Spinal cord (tissue), 10 donors: Measurements from ENCODE around the gene FUBP1. TPM values are rescaled to one million over a fixed set of nuclear protein-coding genes. Genes with fewer than 3 reads are reported as not detected.

Experiments used
- DNase-seq, 6 donors: peaks; one replicate each; pipeline versions ENCODE4 v3.0.0 to v3.0.0-alpha.2; 2013 to 2015; ENCODE audit warnings: low spot score in 6 of 6, low read depth in 4 of 6
- H3K27ac ChIP-seq: one replicate; pipeline ENCODE4 v1.5.1; 2013; ENCODE audit warnings: low read depth, low read length, control low read depth
- H3K27me3 ChIP-seq: one replicate; pipeline ENCODE4 v1.6.1; 2013; ENCODE audit warnings: low read length; ENCODE audit not compliant: control insufficient read depth, insufficient read depth
- H3K36me3 ChIP-seq: one replicate; pipeline ENCODE4 v1.6.1; 2013; ENCODE audit warnings: low read length; ENCODE audit not compliant: control insufficient read depth, insufficient read depth
- H3K4me1 ChIP-seq: one replicate; pipeline ENCODE4 v1.6.1; 2013; ENCODE audit warnings: low read length; ENCODE audit not compliant: control insufficient read depth, insufficient read depth
- H3K4me3 ChIP-seq: one replicate; pipeline ENCODE4 v1.5.1; 2013; ENCODE audit warnings: low read depth, low read length, control low read depth
- H3K9me3 ChIP-seq: one replicate; pipeline ENCODE4 v1.6.1; 2013; ENCODE audit warnings: low read length; ENCODE audit not compliant: control insufficient read depth, insufficient read depth
- WGBS: methylation state at CpG from one replicate; pipeline ENCODE4 v1.1.5; 2013; ENCODE audit warnings: missing lambda C conversion rate; ENCODE audit not compliant: insufficient coverage; 5-methylcytosine and 5-hydroxymethylcytosine counted together
- polyA plus RNA-seq, 2 donors: library from polyadenylated mRNA; unstranded; fragments of 120-200 nt; gene quantifications; one replicate each; pipeline ENCODE4 v1.2.1, GENCODE V29; 2013; ENCODE audit not compliant: insufficient read length in 2 of 2
- total RNA-seq, 2 donors: library from RNA; depleted of rRNA in 1 of 2; stranded (reverse); fragments of 120-200 nt in 1 of 2; fragments of >200 nt in 1 of 2; gene quantifications; one replicate each; pipeline versions ENCODE4 v1.2.3 to v1.2.4, GENCODE V29; 2013 to 2014
- donor health status: healthy.

FUBP1 gene
- total and polyA plus RNA-seq, 4 donors: 163 to 246 (median 210) TPM

DNA sequence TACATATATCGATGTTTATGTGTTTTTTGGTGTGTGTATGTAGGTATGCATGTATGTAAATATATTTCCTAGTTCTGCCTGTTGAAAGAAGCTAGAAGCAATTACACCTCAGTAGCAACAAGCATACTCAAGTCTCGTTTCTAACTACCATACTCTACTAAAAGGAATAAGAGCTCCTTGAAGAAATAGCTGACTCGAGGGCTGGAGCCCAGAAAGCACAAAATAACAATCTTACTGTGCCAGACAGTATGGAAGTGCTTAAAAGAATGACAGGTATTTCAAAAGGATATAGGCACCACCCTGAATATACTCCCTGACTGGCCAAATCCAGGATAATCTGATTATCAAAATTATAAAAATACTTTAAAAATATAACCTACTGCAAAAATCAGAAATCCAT lies 23.2 kb downstream of the FUBP1 start:
- Histone ChIP-seq H3K4me1 (no peaks in the 10 kb centered on the region), H3K27ac (no peak overlapping the region), H3K36me3 (peaks cover 30% of the 10 kb centered on the region), H3K4me3 (no peak overlapping the region), H3K9me3 (no peaks in the 10 kb centered on the region), H3K27me3 (no peaks in the 10 kb centered on the region)
- no peak for DNase-seq
- no CpG with 5 or more reads among the region's 3 CpGs for WGBS

DNA sequence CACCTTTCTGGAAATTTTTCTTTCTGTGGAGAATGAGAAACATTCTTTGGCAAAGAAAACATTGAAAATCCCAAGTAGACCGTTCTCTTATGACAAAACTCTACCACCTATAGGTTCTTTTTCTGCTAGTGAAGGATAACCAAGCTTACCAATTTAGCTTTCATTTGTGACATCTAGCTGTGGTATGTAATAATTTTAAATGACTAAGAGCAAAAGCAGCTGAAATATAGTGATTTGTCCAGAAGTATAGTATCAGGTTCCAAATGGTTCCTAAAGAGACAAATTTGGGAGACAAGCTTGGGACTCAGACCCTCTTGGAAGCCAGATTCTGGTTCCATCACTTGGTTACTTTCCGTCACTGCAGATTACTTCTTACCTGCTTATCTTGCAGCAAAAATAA lies 24.4 kb downstream of the FUBP1 start:
- H3K36me3 ChIP-seq: peaks cover 27% of the 10 kb centered on the region
- no peaks in the 10 kb centered on the region for H3K27me3 ChIP-seq
- H3K9me3 ChIP-seq: no peaks in the 10 kb centered on the region
- no peak for DNase-seq
- H3K27ac ChIP-seq: no peak overlapping the region
- WGBS: no CpG with 5 or more reads among the region's 2 CpGs
- H3K4me1 ChIP-seq: no peaks in the 10 kb centered on the region
- H3K4me3 ChIP-seq: no peak overlapping the region

DNA sequence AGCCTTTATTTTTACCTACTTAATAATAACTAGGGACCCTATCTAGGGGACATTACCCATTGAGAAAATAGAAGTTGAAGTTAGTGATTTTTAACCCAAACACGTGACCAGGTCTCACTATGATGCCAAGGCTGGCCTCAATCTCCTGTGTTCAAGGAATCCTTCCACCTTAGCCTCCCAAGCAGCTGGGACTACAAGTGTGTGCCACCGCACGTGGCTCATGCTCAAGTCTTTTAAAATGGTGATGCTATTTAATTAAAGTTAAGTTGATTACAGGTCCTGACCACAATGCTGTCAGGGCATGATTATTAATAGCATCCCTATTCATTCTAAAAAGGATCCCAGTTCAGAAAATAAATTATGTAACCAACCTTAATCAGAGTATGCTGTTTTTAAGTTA lies 25.0 kb downstream of the FUBP1 start:
- Histone ChIP-seq H3K4me3 (no peak overlapping the region), H3K36me3 (peaks cover 25% of the 10 kb centered on the region), H3K27ac (no peak overlapping the region), H3K4me1 (no peaks in the 10 kb centered on the region), H3K27me3 (no peaks in the 10 kb centered on the region), H3K9me3 (no peaks in the 10 kb centered on the region)
- DNase-seq: no peak
- WGBS: no CpG with 5 or more reads among the region's 3 CpGs

DNA sequence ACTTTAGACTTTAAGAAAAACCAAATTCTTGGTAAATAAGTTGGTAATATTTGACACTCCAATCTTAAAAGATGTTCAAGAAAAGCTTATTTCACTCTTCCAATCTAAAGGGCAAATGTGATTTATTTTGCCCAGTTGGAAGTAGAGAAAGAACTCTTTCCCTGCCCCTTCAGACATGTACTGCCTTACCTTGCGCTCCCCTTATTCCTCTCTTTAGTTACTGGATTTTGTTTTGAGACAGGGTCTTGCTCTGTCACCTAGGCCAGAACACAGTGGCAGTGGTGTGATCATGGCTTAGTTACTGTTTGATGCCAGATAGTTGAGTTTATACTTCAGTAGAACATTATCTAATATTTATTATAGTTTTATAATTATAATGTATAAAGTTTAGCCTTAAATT lies 27.5 kb downstream of the FUBP1 start:
- H3K27ac ChIP-seq: no peak overlapping the region
- no CpG with 5 or more reads among the region's 1 CpG for WGBS
- H3K36me3 ChIP-seq: peaks cover 20% of the 10 kb centered on the region
- no peak for DNase-seq
- H3K4me3 ChIP-seq: no peak overlapping the region
- no peaks in the 10 kb centered on the region for H3K27me3 ChIP-seq
- H3K4me1 ChIP-seq: no peaks in the 10 kb centered on the region
- no peaks in the 10 kb centered on the region for H3K9me3 ChIP-seq

DNA sequence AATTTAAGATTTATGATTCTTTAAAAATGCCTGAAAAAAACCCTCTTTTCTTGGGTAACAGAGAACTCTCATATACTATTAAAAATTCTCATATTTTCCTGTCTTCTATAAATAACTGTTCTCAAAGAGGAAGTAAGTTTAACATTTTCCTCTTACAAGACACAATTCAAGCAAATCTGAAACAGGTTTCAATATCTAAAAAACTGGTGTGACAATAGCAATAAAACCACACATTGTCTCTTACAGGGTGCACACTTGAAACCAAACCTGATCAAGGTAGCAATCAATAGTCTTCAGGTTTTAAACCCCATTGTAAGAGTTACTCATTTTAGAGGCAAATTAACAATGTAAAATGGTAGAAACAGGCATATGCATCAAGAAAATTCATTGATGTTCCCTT lies 28.0 kb downstream of the FUBP1 start:
- Histone ChIP-seq H3K36me3 (peaks cover 20% of the 10 kb centered on the region), H3K9me3 (no peaks in the 10 kb centered on the region), H3K27me3 (no peaks in the 10 kb centered on the region), H3K4me1 (no peaks in the 10 kb centered on the region), H3K27ac (no peak overlapping the region), H3K4me3 (no peak overlapping the region)
- DNase-seq: no peak

DNA sequence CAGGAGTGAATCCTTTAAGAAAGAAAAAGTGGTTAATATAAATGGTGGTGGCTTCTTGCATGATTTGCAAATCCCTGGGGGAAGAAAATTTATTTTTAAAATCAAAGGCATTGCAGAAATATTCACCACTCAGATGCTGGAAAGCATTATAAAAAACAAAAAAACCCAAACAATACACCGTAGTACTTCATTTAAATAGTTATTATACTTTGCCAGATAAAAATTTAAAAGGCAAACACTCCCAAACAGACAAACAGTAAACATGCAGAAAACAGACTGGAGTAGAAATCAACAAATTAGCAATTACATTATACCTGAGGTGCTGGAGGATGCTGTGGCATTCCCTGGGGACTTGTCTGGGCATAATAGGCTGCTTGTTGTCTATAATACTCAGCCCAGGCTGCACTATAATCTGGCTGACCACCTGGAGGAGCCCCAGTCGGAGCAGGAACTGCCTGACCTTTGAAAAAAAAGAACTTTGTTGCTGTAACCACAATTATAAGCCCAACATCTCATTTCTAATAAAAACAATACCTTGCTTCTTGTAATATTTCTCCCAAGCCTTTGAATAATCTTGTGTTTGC lies 29.9 kb downstream of the FUBP1 start:
- Histone ChIP-seq H3K27me3 (no peaks in the 10 kb centered on the region), H3K4me3 (no peak overlapping the region), H3K4me1 (no peaks in the 10 kb centered on the region), H3K9me3 (no peaks in the 10 kb centered on the region), H3K36me3 (peaks cover 17% of the 10 kb centered on the region), H3K27ac (no peak overlapping the region)
- WGBS: 40% methylated on average over 1 of the region's 2 CpGs
- peak in 2 of 6 donors; percentile 8 to 14 for DNase-seq

DNA sequence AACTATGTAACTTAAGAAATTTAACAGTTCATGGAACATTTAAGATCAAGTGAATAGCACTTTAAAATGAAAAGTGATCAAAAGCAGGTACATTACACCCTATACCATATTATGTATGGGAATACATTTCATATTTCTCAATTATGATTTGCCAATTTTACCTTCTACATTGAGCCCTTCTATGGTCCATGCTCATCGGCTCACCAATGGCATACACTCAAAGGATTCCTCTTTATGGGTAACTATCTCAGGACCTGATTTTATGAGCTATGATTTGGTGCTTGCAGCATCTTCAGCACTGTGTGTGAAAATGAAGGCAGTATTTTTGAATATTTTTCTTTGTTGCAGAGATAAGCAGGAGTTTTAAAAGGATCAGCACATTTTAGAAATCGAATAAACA lies 33.5 kb downstream of the FUBP1 start:
- no peaks in the 10 kb centered on the region for H3K9me3 ChIP-seq
- H3K36me3 ChIP-seq: peaks cover 7% of the 10 kb centered on the region
- no peak for DNase-seq
- H3K27ac ChIP-seq: no peak overlapping the region
- WGBS: no CpG with 5 or more reads among the region's 2 CpGs
- no peak overlapping the region for H3K4me3 ChIP-seq
- no peaks in the 10 kb centered on the region for H3K27me3 ChIP-seq
- no peaks in the 10 kb centered on the region for H3K4me1 ChIP-seq

DNA sequence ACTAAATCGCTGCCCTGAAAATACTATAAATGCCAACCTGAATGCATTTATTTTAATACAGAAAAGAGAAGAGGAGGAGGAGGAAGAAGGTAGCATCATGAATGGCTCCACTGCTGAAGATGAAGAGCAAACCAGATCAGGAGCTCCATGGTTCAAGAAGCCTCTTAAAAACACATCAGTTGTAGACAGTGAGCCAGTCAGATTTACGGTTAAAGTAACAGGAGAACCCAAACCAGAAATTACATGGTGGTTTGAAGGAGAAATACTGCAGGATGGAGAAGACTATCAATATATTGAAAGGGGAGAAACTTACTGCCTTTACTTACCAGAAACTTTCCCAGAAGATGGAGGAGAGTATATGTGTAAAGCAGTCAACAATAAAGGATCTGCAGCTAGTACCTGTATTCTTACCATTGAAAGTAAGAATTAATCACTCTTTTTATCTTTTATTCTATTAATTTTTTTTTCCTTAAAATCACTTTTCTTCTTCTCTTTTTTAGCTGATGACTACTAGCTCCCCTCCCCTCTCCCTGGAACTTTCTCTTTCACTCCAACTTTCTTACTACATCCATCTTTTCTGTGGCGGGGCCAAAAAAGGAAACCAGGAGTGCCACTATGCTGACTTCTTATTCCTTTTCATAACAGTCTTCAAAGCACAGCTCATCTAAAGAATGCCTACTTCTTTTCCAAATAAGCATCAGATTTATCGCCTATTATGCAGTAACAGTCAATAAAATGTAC lies 36.3 kb downstream of the FUBP1 start:
- H3K9me3 ChIP-seq: no peaks in the 10 kb centered on the region
- no peaks in the 10 kb centered on the region for H3K36me3 ChIP-seq
- no peaks in the 10 kb centered on the region for H3K4me1 ChIP-seq
- no peak for DNase-seq
- 100% methylated on average over 1 of the region's 4 CpGs for WGBS
- H3K27me3 ChIP-seq: no peaks in the 10 kb centered on the region
- no peak overlapping the region for H3K27ac ChIP-seq
- H3K4me3 ChIP-seq: no peak overlapping the region

DNA sequence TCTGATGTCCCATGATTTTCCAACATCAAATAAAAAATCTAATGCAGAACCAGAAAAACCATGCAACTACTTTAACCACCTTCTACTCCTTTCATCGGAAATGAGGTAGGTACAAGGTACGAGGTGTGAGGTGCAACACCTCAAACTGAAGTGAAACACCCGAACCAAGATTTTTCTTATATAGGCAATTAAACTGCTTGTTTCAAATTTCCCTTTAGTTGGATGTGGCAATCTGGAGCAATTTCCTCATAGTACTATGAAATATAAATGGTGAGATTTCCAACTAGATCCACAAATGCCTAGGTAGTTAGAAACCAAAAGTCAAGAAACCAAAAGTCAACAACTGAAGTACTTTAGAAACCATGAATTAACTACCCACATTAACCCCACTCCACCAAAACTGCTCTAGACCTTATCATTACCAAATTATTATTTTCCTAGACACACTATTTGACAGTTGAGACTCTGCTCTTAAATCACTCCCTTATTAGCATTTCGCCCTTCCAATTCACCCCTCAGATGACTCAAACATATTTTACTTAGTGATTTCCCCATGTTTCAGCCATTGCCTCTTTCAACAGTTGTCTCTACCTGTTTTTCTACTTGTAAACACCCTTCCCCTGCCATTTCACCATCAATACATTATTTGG lies 37.8 kb downstream of the FUBP1 start:
- WGBS: 100% methylated on average over 1 of the region's 4 CpGs
- no peaks in the 10 kb centered on the region for H3K36me3 ChIP-seq
- DNase-seq: no peak

DNA sequence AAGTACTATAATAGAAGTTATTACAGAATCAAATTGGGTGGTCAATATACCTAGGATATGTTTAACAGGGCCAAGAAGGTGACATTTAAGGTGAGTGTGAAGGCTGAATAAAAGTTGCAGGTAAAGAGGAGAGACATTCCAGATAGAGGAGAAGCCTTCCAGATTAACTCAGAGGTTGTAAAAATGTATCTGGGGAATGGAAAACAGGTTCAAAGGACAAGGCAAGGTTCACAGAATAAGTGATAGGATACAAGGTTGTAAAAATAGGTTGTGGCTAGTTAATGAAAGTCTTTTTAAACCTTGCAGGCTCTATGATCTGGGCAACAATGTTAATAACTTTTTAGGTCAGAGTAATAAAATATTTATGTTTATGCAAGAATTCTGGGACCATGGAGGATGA lies 40.2 kb downstream of the FUBP1 start:
- H3K27me3 ChIP-seq: no peaks in the 10 kb centered on the region
- H3K9me3 ChIP-seq: no peaks in the 10 kb centered on the region
- H3K27ac ChIP-seq: no peak overlapping the region
- no peak for DNase-seq
- no peaks in the 10 kb centered on the region for H3K36me3 ChIP-seq
- no peaks in the 10 kb centered on the region for H3K4me1 ChIP-seq
- no peak overlapping the region for H3K4me3 ChIP-seq

More for the DNA sequence above, 37.8 kb downstream of the FUBP1 start:
- Histone ChIP-seq H3K27me3 (no peaks in the 10 kb centered on the region), H3K9me3 (no peaks in the 10 kb centered on the region), H3K4me3 (no peak overlapping the region), H3K27ac (no peak overlapping the region), H3K4me1 (no peaks in the 10 kb centered on the region)
